ENCODE measurements around the gene SEZ6L.
A peak's percentile ranks its signal among the peaks of the same experiment; 100 is the strongest.

The SEZ6L gene

DNA sequence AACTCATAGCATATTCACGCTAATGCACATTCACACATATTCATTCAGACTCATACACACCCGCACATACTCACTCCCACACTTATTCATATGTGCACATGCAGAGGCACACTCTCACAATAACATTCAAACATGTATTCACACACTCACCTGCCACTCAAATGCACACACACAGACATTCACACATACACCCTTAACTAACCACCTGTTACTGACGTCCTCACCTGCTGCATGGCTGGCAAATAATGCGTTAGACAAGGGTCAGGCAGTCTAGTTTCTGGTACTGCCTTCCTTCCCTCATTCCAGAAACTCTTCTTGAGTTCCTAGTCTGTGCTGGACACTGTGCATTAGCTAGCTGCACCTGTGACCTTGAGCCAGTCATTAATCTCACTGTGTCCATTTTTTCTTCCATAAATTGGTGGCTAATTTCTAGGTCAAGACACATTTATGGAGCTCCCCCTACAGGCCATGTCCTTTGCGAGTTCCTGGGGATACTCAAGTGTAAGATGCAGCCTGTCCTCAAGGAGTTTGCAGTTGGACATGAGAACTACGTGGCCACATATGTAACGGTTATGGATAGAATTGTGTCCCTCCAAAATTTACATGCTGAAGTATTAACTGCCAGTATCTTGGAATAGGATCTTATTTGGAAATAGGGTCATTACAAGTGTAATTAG, 34.5 kb upstream of the SEZ6L start:
- Histone ChIP-seq H3K36me3 (ENCODE audit: control insufficient read depth in 4 of 4, insufficient read depth in 4 of 4, low read length in 3 of 4) (no peaks in the 10 kb centered on the region), H3K27ac (ENCODE audit: insufficient read depth in 1 of 2, low read depth in 1 of 2, low read length in 2 of 2, poor library complexity in 1 of 2, severe bottlenecking in 2 of 2) (no peak overlapping the region), H3K27me3 (replicated peaks in 2 of 5; ENCODE audit: control insufficient read depth in 4 of 5, insufficient read depth in 5 of 5, low read length in 4 of 5) (peaks cover 2 to 26% (median 5%) of the 10 kb centered on the region in 5 experiments), H3K4me3 (ENCODE audit: control insufficient read depth in 1 of 7, extremely low read depth in 1 of 7, insufficient read depth in 4 of 7, low read depth in 2 of 7, low read length in 6 of 7) (no peak overlapping the region), H3K4me1 (ENCODE audit: control extremely low read depth in 1 of 4, control insufficient read depth in 4 of 4, insufficient read depth in 4 of 4, low read length in 3 of 4) (no peaks in the 10 kb centered on the region), H3K9me3 (ENCODE audit: control extremely low read depth in 1 of 5, control insufficient read depth in 4 of 5, insufficient read depth in 2 of 5, low read depth in 1 of 5, low read length in 4 of 5) (no peaks in the 10 kb centered on the region)
- no peak for DNase-seq
- 87% methylated on average over 7 of the region's 7 CpGs for WGBS (ENCODE audit: insufficient coverage)
- CTCF ChIA-PET = no interaction called here
- POLR2A ChIA-PET = no interaction called here

DNA sequence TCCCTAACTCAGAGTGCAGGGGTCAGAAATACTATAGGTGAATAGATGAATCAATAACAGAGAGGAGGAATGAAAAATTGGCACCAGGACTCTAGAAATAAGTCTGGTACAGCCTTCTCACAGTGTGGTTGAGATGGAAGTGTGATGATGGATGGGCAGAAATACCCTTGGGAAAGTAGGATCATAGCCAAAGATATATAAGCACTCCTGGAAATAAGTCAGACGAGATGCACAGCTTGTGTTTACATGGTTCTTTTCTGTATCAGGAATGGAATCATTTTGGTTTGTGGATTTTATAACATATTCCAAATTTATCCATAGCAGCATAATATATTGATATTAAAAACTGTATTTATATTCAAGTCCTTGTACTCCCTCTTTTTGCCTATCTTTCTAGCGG, 33.5 kb upstream of the SEZ6L start:
- Histone ChIP-seq H3K36me3 (ENCODE audit: control insufficient read depth in 4 of 4, insufficient read depth in 4 of 4, low read length in 3 of 4) (no peaks in the 10 kb centered on the region), H3K4me1 (ENCODE audit: control extremely low read depth in 1 of 4, control insufficient read depth in 4 of 4, insufficient read depth in 4 of 4, low read length in 3 of 4) (no peaks in the 10 kb centered on the region), H3K27ac (ENCODE audit: insufficient read depth in 1 of 2, low read depth in 1 of 2, low read length in 2 of 2, poor library complexity in 1 of 2, severe bottlenecking in 2 of 2) (no peak overlapping the region), H3K9me3 (ENCODE audit: control extremely low read depth in 1 of 5, control insufficient read depth in 4 of 5, insufficient read depth in 2 of 5, low read depth in 1 of 5, low read length in 4 of 5) (no peaks in the 10 kb centered on the region), H3K27me3 (replicated peaks in 2 of 5; ENCODE audit: control insufficient read depth in 4 of 5, insufficient read depth in 5 of 5, low read length in 4 of 5) (peaks cover 0 to 25% (median 5%) of the 10 kb centered on the region in 5 experiments), H3K4me3 (ENCODE audit: control insufficient read depth in 1 of 7, extremely low read depth in 1 of 7, insufficient read depth in 4 of 7, low read depth in 2 of 7, low read length in 6 of 7) (no peak overlapping the region)
- ChIA-PET POLR2A (no interaction called here), CTCF (no interaction called here)
- no CpG with 5 or more reads among the region's 2 CpGs for WGBS (ENCODE audit: insufficient coverage)
- DNase-seq = no peak

DNA sequence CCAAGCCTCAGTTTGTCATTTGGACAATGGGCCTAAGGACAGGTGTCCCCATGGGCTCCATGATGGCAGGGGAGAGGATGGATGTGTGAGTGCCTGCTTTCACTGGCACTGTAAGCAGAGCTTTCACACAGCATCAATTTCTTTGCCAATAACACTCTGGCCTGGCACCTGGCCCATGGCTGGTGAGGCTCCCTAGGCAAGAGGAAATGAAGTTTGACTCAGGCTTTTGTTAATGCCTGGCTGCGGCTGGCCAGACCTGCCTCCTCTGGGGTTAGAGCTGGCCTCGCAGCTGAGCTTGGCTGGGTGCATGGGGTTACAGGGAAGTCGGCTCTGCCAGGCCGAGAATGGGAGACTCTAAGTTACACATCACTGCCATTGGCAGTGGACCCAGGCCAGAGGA, 30.0 kb upstream of the SEZ6L start:
- WGBS (ENCODE audit: insufficient coverage) = 29% methylated on average over 3 of the region's 4 CpGs

DNA sequence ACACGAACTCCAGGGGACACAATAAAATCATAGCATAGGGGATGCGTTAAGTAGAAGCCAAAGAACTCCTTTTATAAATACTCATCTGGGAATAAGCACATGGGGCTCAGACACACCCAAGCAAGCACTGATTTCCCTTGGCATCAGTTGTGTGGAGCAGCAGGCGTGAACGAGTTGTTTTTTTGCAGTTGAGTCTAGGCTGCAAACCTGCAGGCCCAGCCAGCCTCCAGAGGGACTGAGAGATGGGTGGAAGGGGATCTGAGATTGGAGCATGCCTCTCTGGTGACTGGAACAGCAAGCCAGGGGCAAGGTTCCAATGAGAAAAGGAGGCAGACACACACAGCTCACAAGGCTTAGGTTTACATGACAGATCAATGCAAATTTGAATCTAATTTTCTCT, 27.4 kb upstream of the SEZ6L start:
- Histone ChIP-seq H3K36me3 (ENCODE audit: control insufficient read depth in 4 of 4, insufficient read depth in 4 of 4, low read length in 3 of 4) (no peaks in the 10 kb centered on the region), H3K27ac (ENCODE audit: insufficient read depth in 1 of 2, low read depth in 1 of 2, low read length in 2 of 2, poor library complexity in 1 of 2, severe bottlenecking in 2 of 2) (no peak overlapping the region), H3K27me3 (replicated peaks in 2 of 5; ENCODE audit: control insufficient read depth in 4 of 5, insufficient read depth in 5 of 5, low read length in 4 of 5) (peaks cover 0 to 10% (median 4%) of the 10 kb centered on the region in 5 experiments), H3K4me1 (ENCODE audit: control extremely low read depth in 1 of 4, control insufficient read depth in 4 of 4, insufficient read depth in 4 of 4, low read length in 3 of 4) (no peaks in the 10 kb centered on the region), H3K9me3 (ENCODE audit: control extremely low read depth in 1 of 5, control insufficient read depth in 4 of 5, insufficient read depth in 2 of 5, low read depth in 1 of 5, low read length in 4 of 5) (peaks cover 0 to 1% (median 0%) of the 10 kb centered on the region in 5 experiments), H3K4me3 (ENCODE audit: control insufficient read depth in 1 of 7, extremely low read depth in 1 of 7, insufficient read depth in 4 of 7, low read depth in 2 of 7, low read length in 6 of 7) (no peak overlapping the region)
- CTCF ChIA-PET = no interaction called here
- WGBS (ENCODE audit: insufficient coverage) = 92% methylated on average over 2 of the region's 4 CpGs
- no peak for DNase-seq
- POLR2A ChIA-PET = no interaction called here

More for the DNA sequence above, 30.0 kb upstream of the SEZ6L start:
- no peaks in the 10 kb centered on the region for H3K4me1 ChIP-seq (ENCODE audit: control extremely low read depth in 1 of 4, control insufficient read depth in 4 of 4, insufficient read depth in 4 of 4, low read length in 3 of 4)
- H3K27ac ChIP-seq (ENCODE audit: insufficient read depth in 1 of 2, low read depth in 1 of 2, low read length in 2 of 2, poor library complexity in 1 of 2, severe bottlenecking in 2 of 2) = no peak overlapping the region
- ChIA-PET POLR2A (no interaction called here), CTCF (no interaction called here)
- DNase-seq = peak; percentile 4 to 28 (median 10)
- H3K36me3 ChIP-seq (ENCODE audit: control insufficient read depth in 4 of 4, insufficient read depth in 4 of 4, low read length in 3 of 4) = no peaks in the 10 kb centered on the region
- H3K27me3 ChIP-seq (replicated peaks in 2 of 5; ENCODE audit: control insufficient read depth in 4 of 5, insufficient read depth in 5 of 5, low read length in 4 of 5) = peaks cover 0 to 11% (median 3%) of the 10 kb centered on the region in 5 experiments
- no peak overlapping the region for H3K4me3 ChIP-seq (ENCODE audit: control insufficient read depth in 1 of 7, extremely low read depth in 1 of 7, insufficient read depth in 4 of 7, low read depth in 2 of 7, low read length in 6 of 7)
- no peaks in the 10 kb centered on the region for H3K9me3 ChIP-seq (ENCODE audit: control extremely low read depth in 1 of 5, control insufficient read depth in 4 of 5, insufficient read depth in 2 of 5, low read depth in 1 of 5, low read length in 4 of 5)

DNA sequence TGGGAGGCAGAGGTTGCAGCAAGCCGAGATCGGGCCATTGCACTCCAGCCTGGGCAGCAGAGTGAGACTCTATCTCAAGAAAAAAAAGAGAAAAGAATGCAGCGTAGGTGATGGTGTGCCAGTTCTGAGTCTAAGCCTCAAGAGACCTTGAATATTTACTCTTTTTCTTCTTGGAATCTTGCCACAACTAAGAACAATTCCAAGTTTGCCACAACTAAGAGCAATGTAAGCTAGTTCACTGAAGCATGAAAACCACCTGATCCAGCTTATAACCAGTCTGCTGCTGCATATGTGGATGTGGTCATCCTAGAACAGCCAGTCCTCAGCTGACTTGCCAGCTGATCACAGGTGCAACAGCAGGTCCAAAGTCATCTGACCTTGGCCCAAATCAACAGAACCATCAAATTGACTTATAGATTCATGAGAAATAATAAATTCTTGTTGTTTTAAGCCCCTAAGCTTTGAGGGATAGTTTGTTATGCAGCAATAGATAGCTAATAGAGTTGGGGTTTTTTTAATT, 25.4 kb upstream of the SEZ6L start:
- H3K4me3 ChIP-seq (ENCODE audit: control insufficient read depth in 1 of 7, extremely low read depth in 1 of 7, insufficient read depth in 4 of 7, low read depth in 2 of 7, low read length in 6 of 7) = no peak overlapping the region
- ChIA-PET POLR2A (no interaction called here), CTCF (interaction anchor here (1.5 kb wide), 1 partner anchor 10 kb away, joined by 4 read pairs; no protein-coding TSS in a partner anchor)

DNA sequence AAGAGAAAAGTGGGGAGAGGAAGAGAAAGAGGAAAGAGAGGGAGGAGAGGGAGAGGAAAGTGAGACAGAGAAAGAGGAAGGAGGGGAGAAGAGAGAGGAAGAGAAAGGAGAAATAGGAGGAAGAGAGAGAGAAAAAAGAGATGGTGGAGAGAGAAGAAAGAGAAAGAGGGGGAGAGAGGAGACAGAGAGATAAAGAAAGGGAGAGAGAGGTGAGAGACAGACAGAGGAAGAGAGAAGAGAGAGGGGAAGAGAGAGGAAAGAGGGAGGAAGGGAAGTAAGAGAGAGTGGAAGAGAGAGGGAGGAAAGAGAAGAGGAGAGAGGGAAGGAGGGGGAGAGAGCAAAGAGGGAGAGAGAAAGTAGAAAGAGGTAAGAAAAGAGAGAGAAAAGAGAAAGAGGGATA, 9.4 kb upstream of the SEZ6L start:
- H3K27ac ChIP-seq (ENCODE audit: insufficient read depth in 1 of 2, low read depth in 1 of 2, low read length in 2 of 2, poor library complexity in 1 of 2, severe bottlenecking in 2 of 2) = no peak overlapping the region
- ChIA-PET POLR2A (no interaction called here), CTCF (no interaction called here)
- DNase-seq = no peak
- H3K27me3 ChIP-seq (replicated peaks in 2 of 5; ENCODE audit: control insufficient read depth in 4 of 5, insufficient read depth in 5 of 5, low read length in 4 of 5) = peaks cover 2 to 36% (median 5%) of the 10 kb centered on the region in 5 experiments
- H3K36me3 ChIP-seq (ENCODE audit: control insufficient read depth in 4 of 4, insufficient read depth in 4 of 4, low read length in 3 of 4) = no peaks in the 10 kb centered on the region
- H3K9me3 ChIP-seq (ENCODE audit: control extremely low read depth in 1 of 5, control insufficient read depth in 4 of 5, insufficient read depth in 2 of 5, low read depth in 1 of 5, low read length in 4 of 5) = peaks cover 0 to 2% (median 0%) of the 10 kb centered on the region in 5 experiments
- no peak overlapping the region for H3K4me3 ChIP-seq (ENCODE audit: control insufficient read depth in 1 of 7, extremely low read depth in 1 of 7, insufficient read depth in 4 of 7, low read depth in 2 of 7, low read length in 6 of 7)
- H3K4me1 ChIP-seq (ENCODE audit: control extremely low read depth in 1 of 4, control insufficient read depth in 4 of 4, insufficient read depth in 4 of 4, low read length in 3 of 4) = no peaks in the 10 kb centered on the region

More for the DNA sequence above, 25.4 kb upstream of the SEZ6L start:
- DNase-seq = no peak
- Histone ChIP-seq H3K27me3 (replicated peaks in 2 of 5; ENCODE audit: control insufficient read depth in 4 of 5, insufficient read depth in 5 of 5, low read length in 4 of 5) (peaks cover 0 to 19% (median 5%) of the 10 kb centered on the region in 5 experiments), H3K9me3 (ENCODE audit: control extremely low read depth in 1 of 5, control insufficient read depth in 4 of 5, insufficient read depth in 2 of 5, low read depth in 1 of 5, low read length in 4 of 5) (peaks cover 0 to 1% (median 0%) of the 10 kb centered on the region in 5 experiments), H3K4me1 (ENCODE audit: control extremely low read depth in 1 of 4, control insufficient read depth in 4 of 4, insufficient read depth in 4 of 4, low read length in 3 of 4) (no peaks in the 10 kb centered on the region), H3K27ac (ENCODE audit: insufficient read depth in 1 of 2, low read depth in 1 of 2, low read length in 2 of 2, poor library complexity in 1 of 2, severe bottlenecking in 2 of 2) (no peak overlapping the region), H3K36me3 (ENCODE audit: control insufficient read depth in 4 of 4, insufficient read depth in 4 of 4, low read length in 3 of 4) (no peaks in the 10 kb centered on the region)
- 100% methylated on average over 2 of the region's 3 CpGs for WGBS (ENCODE audit: insufficient coverage)

DNA sequence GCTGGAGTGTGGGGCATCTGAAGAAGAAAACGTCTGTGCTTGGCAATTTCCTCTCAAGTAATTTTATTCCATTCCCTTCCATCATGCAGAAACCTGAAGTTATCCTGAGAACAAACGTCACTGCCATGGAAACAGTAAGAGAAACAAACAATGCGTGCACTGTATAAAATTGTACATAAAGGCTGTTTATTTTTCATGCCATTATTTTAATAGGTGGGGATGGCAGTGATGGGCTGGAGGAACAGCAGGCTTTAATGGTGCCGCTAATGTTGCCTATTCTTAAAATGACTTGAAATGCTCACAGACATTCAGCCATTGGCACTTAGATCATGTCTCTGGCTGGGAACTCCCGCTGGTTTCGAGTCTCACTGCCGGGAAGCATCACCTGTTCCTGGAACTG, 7.5 kb upstream of the SEZ6L start:
- WGBS (ENCODE audit: insufficient coverage) = 89% methylated on average over 6 of the region's 7 CpGs
- no peaks in the 10 kb centered on the region for H3K9me3 ChIP-seq (ENCODE audit: control extremely low read depth in 1 of 5, control insufficient read depth in 4 of 5, insufficient read depth in 2 of 5, low read depth in 1 of 5, low read length in 4 of 5)
- POLR2A ChIA-PET = no interaction called here
- no peaks in the 10 kb centered on the region for H3K36me3 ChIP-seq (ENCODE audit: control insufficient read depth in 4 of 4, insufficient read depth in 4 of 4, low read length in 3 of 4)
- CTCF ChIA-PET = no interaction called here
- H3K4me1 ChIP-seq (ENCODE audit: control extremely low read depth in 1 of 4, control insufficient read depth in 4 of 4, insufficient read depth in 4 of 4, low read length in 3 of 4) = no peaks in the 10 kb centered on the region
- no peak for DNase-seq
- peaks cover 2 to 36% (median 7%) of the 10 kb centered on the region in 5 experiments for H3K27me3 ChIP-seq (replicated peaks in 2 of 5; ENCODE audit: control insufficient read depth in 4 of 5, insufficient read depth in 5 of 5, low read length in 4 of 5)
- no peak overlapping the region for H3K4me3 ChIP-seq (ENCODE audit: control insufficient read depth in 1 of 7, extremely low read depth in 1 of 7, insufficient read depth in 4 of 7, low read depth in 2 of 7, low read length in 6 of 7)
- no peak overlapping the region for H3K27ac ChIP-seq (ENCODE audit: insufficient read depth in 1 of 2, low read depth in 1 of 2, low read length in 2 of 2, poor library complexity in 1 of 2, severe bottlenecking in 2 of 2)
